IPS DF 6.9 (cell line): Measurements from ENCODE around the gene FBXL22.

Experiments
- DNase-seq: peaks from one replicate; pipeline ENCODE4 v3.0.0-alpha.2; 2013; ENCODE audit warnings: low read depth, low spot score
- H3K27ac ChIP-seq: one replicate; pipeline ENCODE4 v1.5.1; 2013; ENCODE audit warnings: low read length, control low read depth
- H3K27me3 ChIP-seq: 2 replicates; pipeline ENCODE4 v1.6.1; 2013; ENCODE audit warnings: mild to moderate bottlenecking, low read length; ENCODE audit not compliant: control insufficient read depth, insufficient read depth
- H3K36me3 ChIP-seq: 2 replicates; pipeline ENCODE4 v1.6.1; 2013; ENCODE audit warnings: low read length; ENCODE audit not compliant: control insufficient read depth, insufficient read depth
- H3K4me1 ChIP-seq: 2 replicates; pipeline ENCODE4 v1.6.1; 2013; ENCODE audit warnings: low read length; ENCODE audit not compliant: control insufficient read depth, insufficient read depth
- H3K4me3 ChIP-seq: 2 replicates; pipeline ENCODE4 v1.5.1; 2013; ENCODE audit warnings: mild to moderate bottlenecking, low read length
- H3K9me3 ChIP-seq: 2 replicates; pipeline ENCODE4 v1.6.1; 2013; ENCODE audit warnings: low read length, inconsistent platforms; ENCODE audit not compliant: control insufficient read depth, insufficient read depth
- WGBS: extraction: QIAGEN DNeasy Blood & Tissue Kit; methylation state at CpG from one replicate; pipeline ENCODE4 v1.1.7; 2013; ENCODE audit warnings: mixed read lengths, missing lambda C conversion rate; ENCODE audit not compliant: insufficient read length, insufficient coverage; 5-methylcytosine and 5-hydroxymethylcytosine counted together

The FBXL22 gene

DNA sequence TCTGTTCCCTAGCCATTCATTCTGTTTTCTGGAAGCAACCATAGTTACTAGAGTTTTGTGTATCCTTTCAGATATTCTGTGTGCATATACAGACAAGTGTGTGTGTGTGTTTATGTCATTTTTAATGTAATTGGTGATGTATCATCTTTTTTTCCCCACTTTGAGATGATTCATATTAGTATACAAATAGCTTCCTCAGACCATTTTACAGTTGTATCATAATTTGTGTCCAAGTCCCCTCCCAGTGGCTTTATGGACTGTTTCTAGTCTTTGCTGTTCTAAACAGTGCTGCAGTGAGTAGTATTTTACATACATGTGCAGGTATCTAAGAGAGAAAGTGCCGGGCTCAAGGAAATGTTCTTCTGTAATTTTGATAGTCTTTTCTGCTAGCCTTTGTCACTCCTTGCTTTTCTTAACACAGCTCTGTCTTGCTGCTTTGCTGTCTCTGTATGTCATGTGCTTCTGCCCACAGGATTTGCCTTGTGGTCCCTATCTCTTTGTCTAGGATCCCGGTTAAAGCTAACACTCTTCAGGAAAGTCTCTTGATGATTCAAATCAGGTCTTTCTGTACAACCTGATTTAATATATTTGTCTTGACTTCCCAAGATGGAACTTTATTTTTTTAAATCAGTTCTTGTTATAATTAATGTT, 31.5 kb upstream of the FBXL22 start:
- no CpG with 5 or more reads among the region's 2 CpGs for WGBS
- DNase-seq = no peak
- Histone ChIP-seq H3K4me3 (no peak overlapping the region), H3K27ac (no peak overlapping the region), H3K27me3 (no peaks in the 10 kb centered on the region), H3K4me1 (peaks cover 7% of the 10 kb centered on the region), H3K9me3 (no peaks in the 10 kb centered on the region), H3K36me3 (no peaks in the 10 kb centered on the region)

DNA sequence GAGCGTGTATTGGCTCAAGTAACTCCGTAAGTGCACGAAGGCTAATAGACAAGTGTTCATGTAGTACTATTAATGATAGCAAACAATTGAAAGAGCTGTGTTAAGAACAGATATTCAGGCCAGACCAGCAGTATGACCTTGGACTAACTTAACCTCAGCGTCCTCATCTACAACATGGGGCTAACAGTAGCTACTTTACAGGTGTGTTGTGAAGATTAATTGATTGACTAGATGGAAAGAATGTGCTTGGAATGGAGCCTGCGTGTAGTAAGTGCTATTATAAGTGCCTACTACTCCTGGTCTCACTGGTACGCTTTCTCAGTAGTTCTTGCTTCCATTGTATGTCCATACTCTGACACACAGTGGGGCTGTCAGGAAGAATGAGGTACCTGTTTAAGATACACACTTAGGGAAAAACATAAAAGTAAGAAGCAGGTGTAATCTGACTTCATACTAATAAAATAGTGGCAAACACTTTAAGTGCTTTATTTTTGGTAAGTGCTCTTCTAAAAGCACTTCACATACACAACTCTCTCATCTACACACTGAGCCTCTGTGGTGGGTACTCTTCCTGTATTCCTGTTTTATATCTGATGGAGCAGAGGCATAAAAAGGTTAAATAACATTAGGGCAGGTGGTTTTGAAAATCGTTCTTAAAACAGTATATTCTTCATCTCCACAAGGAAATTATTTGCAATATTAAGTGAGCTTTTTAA, 24.3 kb upstream of the FBXL22 start:
- Histone ChIP-seq H3K27me3 (no peaks in the 10 kb centered on the region), H3K27ac (no peak overlapping the region), H3K4me3 (no peak overlapping the region), H3K4me1 (no peaks in the 10 kb centered on the region), H3K9me3 (no peaks in the 10 kb centered on the region), H3K36me3 (no peaks in the 10 kb centered on the region)
- WGBS = no CpG with 5 or more reads among the region's 7 CpGs
- DNase-seq = no peak

DNA sequence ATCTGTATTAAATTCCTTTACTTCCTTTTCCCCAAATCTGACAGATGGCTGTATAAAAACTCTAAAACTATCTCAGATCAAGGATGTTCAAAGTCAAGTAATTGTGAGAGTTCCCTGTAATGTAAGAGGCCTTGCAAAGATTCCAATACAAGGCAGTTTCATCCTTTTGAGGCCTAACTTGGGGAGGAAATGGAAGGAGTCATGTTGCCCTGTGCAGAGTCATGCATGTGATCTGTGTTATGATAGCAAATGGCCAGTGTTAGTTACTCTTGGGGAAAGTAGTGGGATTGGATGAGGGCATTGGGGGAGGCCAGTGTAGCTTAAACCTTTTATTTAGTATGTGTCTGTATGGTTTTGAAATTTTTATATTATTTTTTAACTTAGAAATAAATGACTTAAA, 23.7 kb upstream of the FBXL22 start:
- H3K36me3 ChIP-seq = no peaks in the 10 kb centered on the region
- H3K27ac ChIP-seq = no peak overlapping the region
- DNase-seq = no peak

DNA sequence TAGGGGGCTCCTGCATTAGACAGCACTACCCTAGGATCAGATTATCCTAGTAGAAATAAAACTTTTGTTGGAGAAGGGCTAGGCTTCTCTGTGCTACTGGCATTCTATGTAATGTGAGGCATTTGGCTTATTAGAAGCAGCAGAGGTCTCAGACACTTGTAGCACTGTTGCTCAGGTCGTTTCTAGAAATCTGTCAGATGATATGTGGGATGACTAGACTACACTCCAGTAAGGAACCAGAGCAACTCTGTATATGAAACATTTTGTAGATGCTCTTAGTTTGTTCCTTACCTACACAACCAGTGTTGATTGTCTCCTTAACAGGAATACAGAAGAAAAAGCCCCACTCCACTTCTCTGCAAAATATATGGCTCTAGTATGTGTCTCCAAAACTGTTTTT, 21.9 kb upstream of the FBXL22 start:
- WGBS = no CpG with 5 or more reads among the region's 1 CpG
- Histone ChIP-seq H3K4me1 (no peaks in the 10 kb centered on the region), H3K36me3 (no peaks in the 10 kb centered on the region), H3K4me3 (no peak overlapping the region), H3K27ac (no peak overlapping the region), H3K9me3 (no peaks in the 10 kb centered on the region), H3K27me3 (no peaks in the 10 kb centered on the region)
- no peak for DNase-seq

More for the DNA sequence above, 23.7 kb upstream of the FBXL22 start:
- Histone ChIP-seq H3K4me3 (no peak overlapping the region), H3K9me3 (no peaks in the 10 kb centered on the region), H3K4me1 (no peaks in the 10 kb centered on the region), H3K27me3 (no peaks in the 10 kb centered on the region)

DNA sequence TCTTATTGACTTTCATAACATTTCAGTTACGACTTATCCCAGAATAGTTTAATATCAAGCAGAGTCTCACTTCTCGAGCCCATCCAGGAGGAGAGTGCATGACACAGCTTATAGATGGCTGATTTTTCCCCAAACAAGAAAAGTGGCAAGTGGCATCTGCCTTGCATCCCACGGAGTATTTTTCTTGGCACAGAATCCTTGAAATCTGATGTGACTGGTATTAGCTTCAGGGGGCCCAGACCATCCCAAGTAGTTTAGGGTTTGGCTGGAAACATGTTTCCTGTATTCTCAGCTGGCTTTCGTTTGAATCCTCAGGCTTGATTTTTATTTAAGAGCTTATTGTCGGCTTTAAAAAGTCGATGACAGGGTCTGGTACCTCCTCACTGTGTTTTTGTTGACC, 20.7 kb upstream of the FBXL22 start:
- H3K4me3 ChIP-seq = no peak overlapping the region
- no peaks in the 10 kb centered on the region for H3K4me1 ChIP-seq
- WGBS = no CpG with 5 or more reads among the region's 6 CpGs
- H3K27ac ChIP-seq = no peak overlapping the region
- no peaks in the 10 kb centered on the region for H3K9me3 ChIP-seq
- H3K27me3 ChIP-seq = no peaks in the 10 kb centered on the region
- DNase-seq = no peak
- H3K36me3 ChIP-seq = no peaks in the 10 kb centered on the region

DNA sequence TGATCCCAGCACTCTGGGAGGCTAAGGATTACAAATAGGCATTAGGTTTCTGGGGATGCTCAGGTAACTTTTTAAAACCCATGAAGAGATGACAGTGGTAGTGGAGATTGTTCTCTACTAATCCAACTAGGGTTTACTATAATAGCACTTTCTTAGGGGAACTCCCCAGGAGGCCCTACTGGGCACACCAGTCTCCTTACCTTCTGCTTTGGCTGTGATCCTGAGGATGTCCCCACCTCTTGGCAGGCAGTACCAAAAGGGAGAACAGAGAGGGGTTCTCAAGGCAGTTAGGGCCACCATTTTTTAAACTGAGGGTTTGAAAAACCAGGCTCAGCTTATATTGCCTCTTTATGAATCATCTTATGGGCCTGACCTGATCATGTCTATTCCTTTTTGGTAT, 15.0 kb upstream of the FBXL22 start:
- Histone ChIP-seq H3K4me3 (no peak overlapping the region), H3K27ac (no peak overlapping the region), H3K4me1 (no peaks in the 10 kb centered on the region), H3K27me3 (no peaks in the 10 kb centered on the region), H3K9me3 (no peaks in the 10 kb centered on the region), H3K36me3 (no peaks in the 10 kb centered on the region)
- DNase-seq = no peak

DNA sequence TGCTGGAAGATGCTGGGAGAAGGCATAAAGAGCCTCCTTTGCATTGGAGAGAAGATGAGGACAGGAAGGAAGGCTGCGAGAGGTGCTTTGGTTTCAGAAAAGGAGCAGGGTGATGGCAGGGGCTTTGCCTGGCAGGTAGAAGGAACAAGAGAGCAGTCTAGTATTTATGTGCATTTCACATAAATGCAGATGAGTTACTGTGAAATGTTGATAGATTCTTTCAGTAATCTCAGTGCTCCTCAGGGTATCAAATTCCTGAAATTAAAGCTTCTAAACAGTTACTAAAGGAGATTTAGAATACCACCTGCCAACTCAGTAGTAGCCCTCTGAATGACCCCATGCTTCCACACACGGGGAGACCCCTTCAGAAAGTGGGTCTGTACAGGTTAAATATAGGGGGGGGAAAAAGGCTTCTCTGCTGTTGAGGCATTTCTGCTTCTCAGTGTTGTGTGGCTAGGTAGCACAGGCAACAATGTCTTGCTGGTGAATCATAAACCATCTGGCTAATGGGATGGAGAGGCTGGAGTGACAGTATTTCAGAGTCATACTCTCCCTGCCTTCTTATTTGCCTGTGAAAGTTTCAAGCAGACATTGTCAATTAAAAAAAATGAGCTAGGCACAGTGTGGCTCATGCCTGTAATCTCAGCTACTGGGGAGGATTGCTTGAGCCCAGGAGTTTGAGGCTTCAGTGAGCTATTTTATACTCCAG, 14.3 kb upstream of the FBXL22 start:
- no peak for DNase-seq
- H3K27ac ChIP-seq = no peak overlapping the region
- no peaks in the 10 kb centered on the region for H3K27me3 ChIP-seq
- H3K36me3 ChIP-seq = no peaks in the 10 kb centered on the region
- H3K4me3 ChIP-seq = no peak overlapping the region
- no peaks in the 10 kb centered on the region for H3K9me3 ChIP-seq
- no peaks in the 10 kb centered on the region for H3K4me1 ChIP-seq
- WGBS = no CpG with 5 or more reads among the region's 2 CpGs

DNA sequence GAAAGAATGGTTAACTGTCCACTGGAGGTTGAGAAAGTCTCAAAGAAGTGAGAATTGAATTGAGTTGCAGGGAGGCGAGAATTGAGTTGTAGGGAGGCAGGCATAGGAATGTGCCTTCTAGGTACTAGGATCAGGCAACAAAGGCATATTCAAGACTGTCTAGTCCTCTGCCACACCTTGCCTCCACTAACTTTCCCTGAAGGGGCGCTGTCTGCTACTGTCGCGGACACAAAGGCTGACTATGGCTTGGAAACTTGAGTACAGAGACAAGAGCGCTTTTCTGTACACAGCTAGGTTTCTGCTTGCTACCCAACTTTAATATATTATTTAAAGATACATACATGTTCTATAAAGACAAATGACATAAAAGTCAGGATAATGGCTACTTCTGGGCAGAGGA, 10.4 kb upstream of the FBXL22 start:
- WGBS = no CpG with 5 or more reads among the region's 5 CpGs
- no peak overlapping the region for H3K27ac ChIP-seq
- H3K36me3 ChIP-seq = no peaks in the 10 kb centered on the region

DNA sequence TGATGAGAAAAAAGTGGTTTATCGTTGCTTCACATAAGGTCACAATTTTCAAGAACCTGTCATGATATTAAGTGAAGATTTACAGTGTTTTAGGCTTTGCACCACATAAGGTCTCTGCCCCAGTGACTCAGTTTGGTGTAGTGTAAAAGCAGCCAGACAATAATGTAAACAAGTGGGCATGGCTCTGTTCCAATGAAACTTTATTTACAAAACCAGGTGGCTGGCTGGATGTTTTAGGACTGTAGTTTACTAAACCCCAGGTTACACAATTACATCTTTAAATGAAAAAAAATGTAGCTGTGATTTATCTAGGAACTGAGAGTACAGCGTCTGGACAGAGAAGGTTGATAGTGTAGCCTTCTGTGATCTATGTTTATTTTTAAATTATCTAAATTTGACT, 9.7 kb upstream of the FBXL22 start:
- DNase-seq = no peak
- H3K27me3 ChIP-seq = no peaks in the 10 kb centered on the region
- H3K36me3 ChIP-seq = no peaks in the 10 kb centered on the region
- no peaks in the 10 kb centered on the region for H3K4me1 ChIP-seq
- WGBS = no CpG with 5 or more reads among the region's 2 CpGs
- H3K9me3 ChIP-seq = no peaks in the 10 kb centered on the region
- no peak overlapping the region for H3K4me3 ChIP-seq
- H3K27ac ChIP-seq = no peak overlapping the region

More for the DNA sequence above, 10.4 kb upstream of the FBXL22 start:
- DNase-seq = no peak
- Histone ChIP-seq H3K4me1 (no peaks in the 10 kb centered on the region), H3K9me3 (no peaks in the 10 kb centered on the region), H3K4me3 (no peak overlapping the region), H3K27me3 (no peaks in the 10 kb centered on the region)

DNA sequence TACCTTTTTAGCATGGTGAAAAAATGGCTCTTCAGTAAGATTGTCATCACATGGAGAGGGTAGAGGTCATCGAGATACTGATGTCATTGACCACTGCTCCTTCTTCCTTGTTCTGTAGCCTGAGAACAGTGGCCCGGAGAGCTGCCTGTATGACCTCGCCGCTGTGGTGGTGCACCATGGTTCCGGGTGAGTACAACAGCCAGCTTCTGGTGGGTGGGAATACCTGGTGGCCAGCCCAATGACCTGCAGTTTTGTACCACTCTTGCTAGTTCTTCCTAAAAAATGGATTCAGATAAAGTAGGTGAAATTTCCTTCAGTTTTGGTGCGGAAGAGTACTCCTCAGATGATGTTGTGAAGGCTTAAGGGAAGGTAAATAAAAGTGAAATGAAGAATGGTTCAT, 8.4 kb upstream of the FBXL22 start:
- Histone ChIP-seq H3K36me3 (no peaks in the 10 kb centered on the region), H3K4me3 (no peak overlapping the region), H3K27ac (no peak overlapping the region), H3K27me3 (no peaks in the 10 kb centered on the region), H3K4me1 (no peaks in the 10 kb centered on the region), H3K9me3 (no peaks in the 10 kb centered on the region)
- WGBS = no CpG with 5 or more reads among the region's 6 CpGs
- no peak for DNase-seq
